ENCODE results near the gene LGALS12. TPM values are rescaled to one million over a fixed set of nuclear protein-coding genes. Genes with fewer than 3 reads are reported as not detected.

Gene LGALS12
- total RNA-seq, 2 experiments from 2014 or later, result not detected

DNA sequence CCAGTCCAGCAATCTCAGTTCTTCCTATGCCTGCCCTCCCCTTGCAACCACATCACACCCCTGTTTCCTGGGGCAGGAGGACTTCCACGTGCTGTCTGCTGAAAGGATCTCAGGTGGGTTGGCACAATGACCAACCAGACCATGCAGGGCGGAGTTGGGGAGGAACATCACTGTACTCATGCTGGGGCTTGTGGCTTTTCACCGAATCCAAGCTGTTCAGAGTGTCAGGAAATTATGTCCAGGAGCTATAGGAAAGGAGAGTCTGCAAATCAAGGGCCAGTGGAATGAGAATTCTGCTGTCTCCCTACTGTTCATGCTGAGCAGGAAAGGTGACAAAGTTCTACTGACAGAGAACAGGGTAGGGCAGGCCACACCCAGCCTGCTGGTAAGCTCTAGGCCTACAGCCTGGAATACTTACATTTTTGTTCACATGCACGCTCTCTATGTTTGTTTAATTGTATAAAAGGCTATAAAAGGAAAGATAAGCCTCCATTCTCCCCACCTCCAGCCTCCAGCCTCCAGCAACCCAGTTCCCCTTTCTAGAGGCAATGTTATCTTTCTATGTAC, 59.0 kb downstream of the LGALS12 start:
- TF ChIP-seq, protein P1, sequence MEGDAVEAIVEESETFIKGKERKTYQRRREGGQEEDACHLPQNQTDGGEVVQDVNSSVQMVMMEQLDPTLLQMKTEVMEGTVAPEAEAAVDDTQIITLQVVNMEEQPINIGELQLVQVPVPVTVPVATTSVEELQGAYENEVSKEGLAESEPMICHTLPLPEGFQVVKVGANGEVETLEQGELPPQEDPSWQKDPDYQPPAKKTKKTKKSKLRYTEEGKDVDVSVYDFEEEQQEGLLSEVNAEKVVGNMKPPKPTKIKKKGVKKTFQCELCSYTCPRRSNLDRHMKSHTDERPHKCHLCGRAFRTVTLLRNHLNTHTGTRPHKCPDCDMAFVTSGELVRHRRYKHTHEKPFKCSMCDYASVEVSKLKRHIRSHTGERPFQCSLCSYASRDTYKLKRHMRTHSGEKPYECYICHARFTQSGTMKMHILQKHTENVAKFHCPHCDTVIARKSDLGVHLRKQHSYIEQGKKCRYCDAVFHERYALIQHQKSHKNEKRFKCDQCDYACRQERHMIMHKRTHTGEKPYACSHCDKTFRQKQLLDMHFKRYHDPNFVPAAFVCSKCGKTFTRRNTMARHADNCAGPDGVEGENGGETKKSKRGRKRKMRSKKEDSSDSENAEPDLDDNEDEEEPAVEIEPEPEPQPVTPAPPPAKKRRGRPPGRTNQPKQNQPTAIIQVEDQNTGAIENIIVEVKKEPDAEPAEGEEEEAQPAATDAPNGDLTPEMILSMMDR (conservative IDR thresholded peaks at IDR 0.05; ENCODE audit: low read length), result no peak
- no peak for TF ChIP-seq EZH2phosphoT487 (IDR thresholded peaks at IDR 0.05; ENCODE audit: borderline replicate concordance, low read depth, low read length)
- peaks cover 42% of the 10 kb centered on the region for H3K4me1 ChIP-seq (ENCODE audit: insufficient read depth, low read length, poor library complexity, severe bottlenecking)
- H3K4me3 ChIP-seq (ENCODE audit: low read depth, low read length, poor library complexity, severe bottlenecking), result no peak overlapping the region
- no peaks in the 10 kb centered on the region for H3K9me2 ChIP-seq (ENCODE audit: insufficient read depth, low read length)
- no peaks in the 10 kb centered on the region for H3K79me2 ChIP-seq (ENCODE audit: insufficient read depth, low read depth, low read length)
- ChIA-PET POLR2A (interaction anchor here (1.2 to 1.8 kb wide), 2 partner anchors 8 to 85 kb away, joined by 4 to 6 read pairs; no protein-coding TSS in a partner anchor), CTCF (ENCODE audit: unreplicated experiment) (no interaction called here)
- no peaks in the 10 kb centered on the region for H3K36me3 ChIP-seq (ENCODE audit: insufficient read depth, low read length)
- no peaks in the 10 kb centered on the region for H3K9me3 ChIP-seq (ENCODE audit: low read length)
- intact Hi-C loops (cut with micrococcal nuclease; ENCODE audit: unreplicated experiment), result no loop called here
- H2AFZ ChIP-seq (ENCODE audit: low read length), result no peak overlapping the region
- H3K27ac ChIP-seq (ENCODE audit: low read depth, low read length, poor library complexity, severe bottlenecking), result no peak overlapping the region
- H3K4me2 ChIP-seq (ENCODE audit: low read length), result no peak overlapping the region
- no peaks in the 10 kb centered on the region for H4K20me1 ChIP-seq (ENCODE audit: insufficient read depth, low read length)
- no peak for DNase-seq (ENCODE audit: low spot score)
- BruUV-seq (replicated peaks), result no TSS peak

Other genes starting within 250 kb of the LGALS12 start
- gene SLC22A9, start 136.3 kb upstream of the LGALS12 start, total RNA-seq (2014; rRNA removed; shearing (Covaris generic)), result not detected in 2 replicates
- not detected in 2 replicates for gene SLC22A9, start 136.3 kb upstream of the LGALS12 start, total RNA-seq (2022)
- gene PLAAT5, start 14.9 kb upstream of the LGALS12 start, total RNA-seq (2014; rRNA removed; shearing (Covaris generic)), result not detected in 2 replicates
- gene PLAAT5, start 14.9 kb upstream of the LGALS12 start, total RNA-seq (2022), result not detected in 2 replicates
- 6.5 and 6.8 TPM in 2 replicates for gene PLAAT4, start 30.7 kb downstream of the LGALS12 start, total RNA-seq (2014; rRNA removed; shearing (Covaris generic))
- 1.3 and 1.4 TPM in 2 replicates for gene PLAAT4, start 30.7 kb downstream of the LGALS12 start, total RNA-seq (2022)
- not detected in 2 replicates for gene PLAAT2, start 57.3 kb downstream of the LGALS12 start, total RNA-seq (2014; rRNA removed; shearing (Covaris generic))
- not detected in 2 replicates for gene PLAAT2, start 57.3 kb downstream of the LGALS12 start, total RNA-seq (2022)
- gene PLAAT3, start 108.3 kb downstream of the LGALS12 start, total RNA-seq (2014; rRNA removed; shearing (Covaris generic)), result not detected in 2 replicates
- 0.70 TPM in 1 of 2 replicates, not detected in the other for gene PLAAT3, start 108.3 kb downstream of the LGALS12 start, total RNA-seq (2022)
- 15.7 and 23.2 TPM in 2 replicates for gene ATL3, start 165.3 kb downstream of the LGALS12 start, total RNA-seq (2014; rRNA removed; shearing (Covaris generic))
- gene ATL3, start 165.3 kb downstream of the LGALS12 start, total RNA-seq (2022), result 35.7 and 37.9 TPM in 2 replicates
- gene RTN3, start 175.4 kb downstream of the LGALS12 start, total RNA-seq (2014; rRNA removed; shearing (Covaris generic)), result 34.0 and 36.9 TPM in 2 replicates
- gene RTN3, start 175.4 kb downstream of the LGALS12 start, total RNA-seq (2022), result 69.3 and 78.6 TPM in 2 replicates

All from OCI-LY7 (cell line).